ENCODE results near the gene CA5A.
"Not testable (repeated sequence)": the region's sequence is repeated elsewhere in the genome, so short reads cannot be mapped to it uniquely, and the experiment has no call there.

The CA5A gene

DNA sequence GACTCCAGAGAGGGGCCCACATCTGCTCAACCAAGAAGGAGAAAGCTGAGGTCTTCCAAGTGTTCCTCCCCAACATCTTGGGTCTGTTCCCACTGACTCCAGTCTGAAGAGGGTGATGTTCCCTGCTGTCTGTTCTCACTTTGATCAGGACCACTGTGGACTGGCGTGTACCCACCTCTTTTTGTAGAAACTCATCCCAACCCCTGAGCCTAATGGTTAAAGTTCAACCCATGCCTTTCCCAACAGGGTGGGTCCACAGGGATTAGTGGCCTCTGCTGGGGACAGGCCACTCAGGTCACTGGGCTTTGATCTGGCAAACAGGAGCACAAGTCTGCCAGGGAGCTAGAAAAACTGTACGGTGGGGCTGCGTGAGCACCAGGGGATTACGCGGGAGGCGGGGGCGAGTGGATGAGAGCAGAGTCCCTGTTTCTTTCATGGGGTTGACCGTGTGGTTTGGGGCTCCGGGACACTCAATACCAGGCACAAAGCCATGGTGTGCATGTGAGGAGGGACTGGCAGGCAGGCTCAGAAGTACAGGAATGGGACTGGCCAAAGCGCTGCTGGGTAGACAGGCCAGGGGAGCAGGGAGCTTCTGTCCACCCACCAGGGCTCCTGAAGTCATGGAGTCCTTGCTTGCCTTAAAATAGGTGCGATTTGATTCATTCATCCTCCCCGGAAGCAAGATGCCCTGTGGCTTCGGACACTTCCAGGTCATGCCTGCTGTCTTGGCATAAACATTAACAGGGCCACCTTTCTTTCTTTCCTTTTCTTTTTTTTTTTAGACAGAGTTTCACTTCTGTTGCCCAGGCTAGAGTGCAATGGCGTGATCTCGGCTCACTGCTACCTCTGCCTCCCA lies at the start of gene CA5A:
TSS of gene CA5A (minus strand) at position 155 of the 856 bp plus-strand sequence. CDS start at position 76, 79 bp downstream.
- no peak for DNase-seq

DNA sequence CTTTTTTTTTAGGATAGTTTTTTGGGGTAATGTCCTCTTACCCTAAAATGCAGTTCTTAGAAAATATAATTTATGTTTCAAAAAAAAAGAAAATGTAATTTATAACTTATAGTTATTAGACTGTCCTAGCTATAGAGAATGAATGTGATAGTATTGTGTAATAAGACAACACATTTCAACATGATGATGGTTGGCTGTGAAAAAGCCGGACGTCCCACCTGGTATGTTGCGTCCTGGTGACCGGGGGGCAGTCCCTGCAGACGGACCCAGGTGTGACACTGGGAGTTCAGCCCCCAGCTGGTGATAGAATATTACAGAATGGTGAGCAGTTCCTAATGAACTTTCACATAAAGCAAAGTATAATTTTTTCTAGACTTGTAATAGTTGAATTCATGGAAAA lies 49.2 kb upstream of the CA5A start:
- not testable (repeated sequence) for DNase-seq

DNA sequence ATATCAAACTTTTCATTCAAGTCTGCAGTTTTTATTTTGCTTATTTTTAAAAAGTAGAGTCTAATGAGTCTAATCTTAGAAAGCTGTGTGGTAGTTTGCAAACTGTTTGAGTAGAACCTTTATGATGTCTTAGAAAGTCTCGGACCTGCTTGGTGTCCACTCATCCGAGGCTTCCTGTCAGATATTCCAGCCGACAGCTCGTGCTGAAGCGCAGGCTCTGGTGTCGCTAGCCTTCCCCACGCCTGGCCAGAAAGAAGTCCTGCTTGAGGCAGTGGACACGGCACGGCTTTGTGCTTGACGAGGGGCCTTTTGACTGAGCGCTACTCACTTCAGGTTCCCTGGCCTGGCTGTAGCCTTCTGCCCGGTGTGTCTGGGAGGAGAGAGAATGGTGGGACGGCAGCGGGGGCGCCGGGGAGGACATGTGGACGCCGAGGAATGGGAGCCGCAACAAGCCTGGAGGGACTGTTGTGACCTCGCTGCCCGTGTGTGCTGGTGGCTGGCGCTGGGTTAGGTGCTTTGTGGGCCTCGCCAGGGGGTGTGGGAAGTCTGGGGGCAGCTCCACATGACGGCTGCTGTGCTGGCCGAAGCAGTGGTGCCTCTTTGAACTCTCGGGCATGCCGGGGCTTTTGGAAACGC lies 48.4 kb upstream of the CA5A start:
- DNase-seq, result no peak

DNA sequence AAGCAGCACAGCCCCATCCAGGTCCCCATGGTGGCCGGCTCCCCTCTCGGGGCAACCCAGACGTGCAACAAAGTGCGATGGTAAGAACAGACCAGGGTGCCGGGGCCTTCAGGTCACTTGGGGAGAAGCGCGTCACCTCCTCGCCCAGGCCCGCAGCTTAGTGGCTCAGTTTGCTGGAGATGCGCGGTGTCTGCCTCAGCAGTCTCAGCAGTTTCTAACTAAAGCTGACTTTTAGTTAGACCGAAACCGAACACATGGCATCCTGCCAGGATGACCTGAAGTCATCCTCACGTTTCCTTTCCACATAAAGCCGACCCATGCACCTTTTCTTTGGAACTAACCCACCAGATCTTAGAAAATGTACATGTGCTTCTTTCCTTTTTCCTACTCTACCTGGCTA lies 47.9 kb upstream of the CA5A start:
- not testable (repeated sequence) for DNase-seq

GRCh38 chr16:87983737-87984097 lies 47.4 kb upstream of the CA5A start:
- not testable (repeated sequence) for DNase-seq

GRCh38 chr16:87983072-87983736 lies 46.9 kb upstream of the CA5A start:
- DNase-seq, result not testable (repeated sequence)

DNA sequence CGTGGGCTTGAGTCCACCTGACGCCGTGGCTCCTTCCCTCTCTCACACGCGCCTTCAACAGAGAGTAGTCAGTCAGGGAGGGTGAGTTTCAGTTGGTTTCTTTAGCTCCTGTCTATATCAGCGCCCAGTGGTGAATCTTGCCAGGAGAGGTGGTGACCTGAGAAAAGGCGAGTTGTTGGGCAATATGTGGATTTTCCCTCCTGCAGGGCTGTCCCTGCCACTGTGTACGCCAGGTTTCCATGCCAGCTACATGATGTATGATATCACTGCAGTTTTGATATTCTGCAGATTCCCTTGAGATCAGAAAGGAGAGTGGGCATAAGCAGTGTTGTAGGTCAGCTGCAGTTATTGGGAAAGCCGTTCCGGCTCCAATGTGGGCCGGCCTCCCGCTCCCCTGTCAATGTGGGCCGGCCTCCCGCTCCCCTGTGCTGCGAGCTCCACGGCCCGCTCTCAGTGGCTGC lies 46.3 kb upstream of the CA5A start:
- no peak for DNase-seq

DNA sequence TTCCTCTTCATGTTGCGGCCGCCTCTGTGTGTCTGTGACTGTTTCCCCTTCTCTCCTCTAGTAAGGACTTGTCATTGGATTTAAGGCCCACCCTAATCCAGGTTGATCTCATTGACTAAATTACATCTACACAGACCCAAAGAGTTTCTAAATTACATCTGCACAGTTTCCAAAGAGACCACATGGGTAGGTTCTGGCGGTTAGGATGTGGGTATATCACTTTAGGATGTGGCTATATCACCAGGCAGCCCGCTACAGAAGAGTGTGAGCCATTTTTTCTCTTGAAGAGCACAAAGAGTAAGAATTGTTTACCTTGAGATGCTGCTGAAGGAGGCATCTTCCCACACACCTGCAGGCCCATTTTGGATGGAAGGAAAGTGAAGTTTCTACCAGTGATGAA lies 45.0 kb upstream of the CA5A start:
- not testable (repeated sequence) for DNase-seq

DNA sequence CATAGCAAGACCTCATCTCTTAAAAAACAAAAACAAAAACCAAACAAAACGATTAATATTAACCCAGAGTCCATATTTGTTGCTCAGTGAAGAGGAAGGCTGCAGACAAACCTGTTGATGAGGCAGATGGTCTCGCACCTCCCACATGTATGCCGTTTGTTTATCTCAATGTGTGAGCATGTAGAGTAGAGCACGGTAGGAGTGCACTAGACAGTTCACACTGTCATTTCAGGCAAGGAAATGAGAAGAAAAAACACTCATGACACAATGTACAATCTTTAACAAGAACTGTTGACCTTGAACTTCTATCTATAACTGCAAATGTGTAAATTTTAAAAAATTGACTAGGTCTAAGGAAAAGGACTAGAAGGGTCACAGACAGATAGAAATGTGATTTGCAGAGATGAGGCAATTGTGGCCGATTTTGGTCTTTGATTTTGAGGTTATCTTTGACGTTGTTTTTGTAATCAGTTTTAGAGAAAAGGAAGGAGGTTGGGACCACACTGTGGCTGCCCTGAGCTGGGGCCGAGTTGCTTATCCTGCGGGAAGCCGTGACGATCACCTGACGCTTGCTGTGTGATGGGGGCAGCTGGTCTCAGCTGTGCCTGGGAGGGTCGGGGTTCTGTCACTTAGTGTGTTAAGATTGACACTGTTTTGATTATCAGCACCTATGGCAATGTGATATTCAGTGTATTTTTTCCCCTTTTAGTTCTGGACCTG lies 43.7 kb upstream of the CA5A start:
- not testable (repeated sequence) for DNase-seq

GRCh38 chr16:87979352-87979751 lies 43.0 kb upstream of the CA5A start:
- DNase-seq, result no peak

DNA sequence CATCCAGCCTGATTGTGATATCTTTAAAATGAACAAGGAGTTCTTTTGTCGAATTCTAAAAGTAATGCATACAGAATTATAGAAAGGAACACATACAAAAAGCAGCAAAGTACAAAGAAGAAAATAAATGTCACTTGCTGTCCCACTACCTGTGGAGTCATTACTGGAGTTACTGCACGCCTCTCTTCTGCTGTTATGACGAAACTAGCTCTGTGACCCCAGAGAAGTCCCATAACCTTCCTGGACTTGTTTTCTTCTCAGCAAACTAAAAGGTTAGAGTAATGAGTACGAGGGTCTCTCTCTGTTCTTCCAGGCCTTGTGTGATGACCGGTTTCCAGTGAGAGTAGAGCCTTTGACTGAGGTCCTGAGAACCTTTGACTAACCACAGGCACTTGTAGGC lies 41.8 kb upstream of the CA5A start:
- DNase-seq, result no peak

- DNase-seq, result no peak
Measured at GRCh38 chr16:87976665-87977064, 40.3 kb upstream of the CA5A start.

DNA sequence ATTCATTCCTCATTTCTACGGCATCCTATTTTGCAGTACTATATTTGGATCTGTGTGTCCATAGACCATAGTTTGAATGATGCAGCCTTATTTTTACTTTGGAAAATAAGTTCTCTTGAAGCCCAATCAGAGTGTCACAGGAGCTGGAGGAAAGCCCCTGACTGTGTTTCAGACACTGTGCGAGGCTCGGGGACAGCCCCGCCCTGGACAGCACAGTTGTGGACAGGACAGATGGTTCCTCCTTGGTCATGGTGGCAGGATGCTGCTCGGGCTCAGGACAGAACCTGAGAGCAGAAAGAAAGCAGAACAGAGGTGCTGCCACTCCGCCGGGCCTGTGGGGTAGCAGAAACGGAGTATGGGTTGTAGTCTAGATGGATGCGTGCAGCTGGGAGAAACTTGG lies 37.8 kb upstream of the CA5A start:
- DNase-seq, result no peak

DNA sequence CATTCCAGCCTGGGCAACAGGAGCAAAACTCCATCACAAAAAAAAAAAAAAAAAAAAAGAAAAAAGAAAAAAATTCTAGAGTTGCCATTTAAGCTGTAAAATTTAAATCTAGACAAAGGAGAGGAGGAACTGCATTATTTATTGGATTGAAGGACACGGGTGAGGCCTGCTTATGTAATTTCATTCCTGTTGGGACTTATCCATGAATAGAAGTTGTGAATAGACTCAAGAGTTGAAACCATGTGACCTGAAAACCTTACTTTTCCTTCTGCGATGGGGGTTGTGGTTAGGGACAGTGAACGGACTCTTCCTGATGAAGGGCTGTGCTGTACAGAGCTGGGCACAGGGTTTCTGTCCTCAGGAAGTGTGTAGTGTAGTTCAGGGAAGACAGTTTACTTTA lies 37.4 kb upstream of the CA5A start:
- no peak for DNase-seq

DNA sequence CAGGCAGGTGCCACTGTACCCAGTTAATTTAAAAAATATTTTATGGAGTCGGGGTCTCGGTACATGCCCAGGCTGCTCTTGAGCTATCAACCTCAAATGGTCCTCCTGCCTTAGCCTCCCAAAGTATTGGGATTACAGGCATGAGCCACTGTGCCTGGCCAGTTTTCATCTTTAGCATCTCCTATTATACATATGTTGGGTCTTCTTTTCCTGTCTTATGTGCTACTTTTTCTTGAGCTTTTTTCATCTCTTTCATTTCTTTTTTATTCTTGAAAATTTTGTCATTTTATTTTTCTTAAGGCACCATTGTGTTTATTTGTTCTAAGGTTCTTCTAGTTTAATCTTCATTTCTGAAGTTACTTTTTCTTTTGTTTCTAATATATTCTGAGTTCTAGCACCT lies 35.6 kb upstream of the CA5A start:
- DNase-seq, result no peak

- no peak for DNase-seq
Measured at GRCh38 chr16:87970186-87970585, 33.9 kb upstream of the CA5A start.

DNA sequence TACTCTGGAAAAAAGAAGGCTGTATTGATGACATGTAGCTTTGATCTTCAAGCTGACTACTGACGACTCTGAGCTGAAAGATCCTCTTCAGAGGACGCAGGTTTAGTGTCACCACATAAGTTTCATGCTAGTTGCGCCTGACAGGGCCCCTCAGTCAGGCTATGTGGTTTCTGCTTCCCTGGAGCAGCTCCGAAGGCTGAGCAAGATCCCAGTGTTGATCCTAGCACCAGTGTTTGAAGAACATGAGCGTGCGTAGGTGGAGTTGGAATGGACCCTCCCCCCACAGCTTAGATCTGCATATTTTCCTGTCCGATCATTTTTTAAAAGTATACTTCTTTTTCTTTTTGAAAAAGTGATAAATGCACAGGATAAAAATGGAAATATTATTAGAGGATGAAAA lies 32.2 kb upstream of the CA5A start:
- no peak for DNase-seq

DNA sequence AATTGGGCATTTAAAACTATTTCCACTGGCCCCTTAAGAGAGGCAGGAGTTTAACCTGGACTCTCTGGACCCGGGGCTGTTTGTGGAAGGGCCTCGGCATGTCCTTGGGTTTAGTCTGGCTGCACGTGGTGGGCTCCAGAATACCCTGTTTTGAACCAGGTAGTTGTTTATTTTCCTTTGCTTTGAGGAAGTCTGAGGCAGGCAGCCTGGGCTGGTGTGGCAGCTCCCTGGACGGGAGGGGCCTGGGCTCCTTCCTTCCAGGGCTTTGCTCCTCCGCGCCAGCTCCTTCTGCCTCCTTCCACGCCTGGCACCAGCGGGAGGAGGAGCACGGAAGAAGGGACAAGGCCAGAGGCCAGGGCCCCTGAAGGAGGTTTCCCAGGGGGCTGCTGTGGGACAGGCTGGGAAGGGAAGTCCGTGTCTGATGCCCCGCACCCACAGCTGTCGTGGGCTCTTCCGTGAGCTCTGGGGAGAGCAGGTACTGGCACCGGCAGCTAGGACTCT lies 30.4 kb upstream of the CA5A start:
- no peak for DNase-seq

- DNase-seq, result no peak
Measured at GRCh38 chr16:87966064-87966645, 29.8 kb upstream of the CA5A start.

DNA sequence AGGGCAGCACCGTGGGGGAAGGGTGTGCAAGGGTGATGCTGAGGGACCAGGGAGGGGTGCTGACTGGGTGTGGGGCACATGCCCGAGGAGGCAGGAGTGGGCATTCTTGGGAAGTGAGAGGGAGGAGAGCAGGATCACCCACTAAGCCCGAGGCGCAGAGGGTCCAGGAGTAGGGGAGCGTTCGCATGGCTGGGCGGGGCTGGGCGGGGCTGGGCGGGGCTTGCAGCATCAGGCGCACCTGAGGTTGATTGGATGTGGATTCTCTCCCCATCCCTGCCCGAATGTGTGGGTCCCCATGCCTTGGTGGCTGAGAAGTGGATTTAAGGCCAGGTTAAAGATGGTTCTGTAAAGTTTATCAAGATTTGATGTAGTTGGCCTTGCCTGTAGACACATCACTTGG lies 29.1 kb upstream of the CA5A start:
- DNase-seq, result no peak

- DNase-seq, result no peak
Measured at GRCh38 chr16:87964049-87964659, 27.8 kb upstream of the CA5A start.

DNA sequence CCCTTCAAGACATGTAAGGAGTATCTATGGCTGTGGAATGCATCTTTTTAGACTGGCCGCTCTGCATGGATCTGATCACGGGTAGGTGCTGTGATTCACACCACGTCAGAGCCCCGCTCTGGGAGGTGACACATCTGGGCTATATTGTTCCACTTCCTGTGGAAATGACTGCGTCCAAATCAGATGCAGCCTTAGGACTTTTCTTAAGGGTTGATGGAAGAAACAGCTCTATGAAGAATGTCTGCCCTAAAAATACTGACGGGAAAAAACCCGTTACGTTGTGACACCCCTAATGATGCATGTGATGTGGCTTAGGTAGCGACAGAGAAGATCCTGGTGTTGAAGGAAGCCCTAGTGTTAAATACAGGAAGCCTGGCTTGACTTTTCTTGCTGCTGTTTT lies 27.1 kb upstream of the CA5A start:
- no peak for DNase-seq

Data from NCI-H1930 (cell line).